ENCODE data around the gene MAST4.
A peak's percentile ranks its signal among the peaks of the same experiment; 100 is the strongest.

Gene MAST4

GRCh38 chr5:67063055-67063454, 466.9 kb downstream of the MAST4 start:
- DNase-seq (ENCODE audit: low read depth), result no peak
- TF ChIP-seq, protein P1, sequence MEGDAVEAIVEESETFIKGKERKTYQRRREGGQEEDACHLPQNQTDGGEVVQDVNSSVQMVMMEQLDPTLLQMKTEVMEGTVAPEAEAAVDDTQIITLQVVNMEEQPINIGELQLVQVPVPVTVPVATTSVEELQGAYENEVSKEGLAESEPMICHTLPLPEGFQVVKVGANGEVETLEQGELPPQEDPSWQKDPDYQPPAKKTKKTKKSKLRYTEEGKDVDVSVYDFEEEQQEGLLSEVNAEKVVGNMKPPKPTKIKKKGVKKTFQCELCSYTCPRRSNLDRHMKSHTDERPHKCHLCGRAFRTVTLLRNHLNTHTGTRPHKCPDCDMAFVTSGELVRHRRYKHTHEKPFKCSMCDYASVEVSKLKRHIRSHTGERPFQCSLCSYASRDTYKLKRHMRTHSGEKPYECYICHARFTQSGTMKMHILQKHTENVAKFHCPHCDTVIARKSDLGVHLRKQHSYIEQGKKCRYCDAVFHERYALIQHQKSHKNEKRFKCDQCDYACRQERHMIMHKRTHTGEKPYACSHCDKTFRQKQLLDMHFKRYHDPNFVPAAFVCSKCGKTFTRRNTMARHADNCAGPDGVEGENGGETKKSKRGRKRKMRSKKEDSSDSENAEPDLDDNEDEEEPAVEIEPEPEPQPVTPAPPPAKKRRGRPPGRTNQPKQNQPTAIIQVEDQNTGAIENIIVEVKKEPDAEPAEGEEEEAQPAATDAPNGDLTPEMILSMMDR (IDR thresholded peaks at IDR 0.05; ENCODE audit: insufficient read depth, low read depth, low read length, missing control alignments), result no peak
- no peak overlapping the region for H3K4me3 ChIP-seq (ENCODE audit: low read length)

DNA sequence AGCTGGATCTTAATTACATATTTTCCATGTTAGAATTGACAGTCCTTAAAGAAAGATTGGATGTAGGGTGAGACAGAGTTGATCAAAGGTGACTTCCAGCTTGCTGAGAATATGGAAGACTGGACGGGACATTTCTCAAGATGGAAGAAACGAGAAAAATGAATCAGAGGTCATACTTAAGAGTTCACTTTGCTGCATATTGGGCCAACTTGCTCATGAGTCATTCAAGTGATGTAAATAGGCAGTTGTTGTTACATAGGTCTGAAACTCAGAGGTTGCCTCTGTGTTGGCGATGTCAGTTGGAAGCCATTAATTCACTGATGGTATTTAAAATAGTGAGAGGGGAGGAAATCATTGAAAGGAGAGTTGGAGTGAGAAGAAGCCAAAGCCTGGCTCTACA, 467.6 kb downstream of the MAST4 start:
- TF ChIP-seq, protein P1 (IDR thresholded peaks at IDR 0.05; ENCODE audit: insufficient read depth, low read depth, low read length, missing control alignments), result no peak
- peak; percentile 65 for DNase-seq (ENCODE audit: low read depth)
- H3K4me3 ChIP-seq (ENCODE audit: low read length), result no peak overlapping the region

DNA sequence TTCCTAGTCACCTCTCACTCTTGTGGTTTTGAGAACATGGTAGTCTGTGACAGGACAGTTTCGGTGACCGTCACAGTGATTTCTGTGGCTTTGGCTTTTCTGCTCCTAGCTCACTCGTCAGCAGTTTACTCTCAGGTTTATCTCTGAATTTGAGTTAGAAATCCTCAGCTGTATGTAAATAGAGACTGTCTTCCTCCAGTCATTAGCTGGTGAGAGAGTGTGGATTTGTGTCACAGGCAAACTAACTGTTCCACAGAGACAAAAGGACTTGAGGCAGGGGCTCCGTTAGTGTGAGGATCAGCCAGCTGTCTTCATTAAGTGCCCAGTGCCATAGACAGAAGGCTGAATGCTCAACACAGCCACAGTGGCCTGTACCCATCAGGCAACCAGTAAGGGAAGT, 469.0 kb downstream of the MAST4 start:
- DNase-seq (ENCODE audit: low read depth), result no peak
- TF ChIP-seq, protein P1 (IDR thresholded peaks at IDR 0.05; ENCODE audit: insufficient read depth, low read depth, low read length, missing control alignments), result no peak
- no peak overlapping the region for H3K4me3 ChIP-seq (ENCODE audit: low read length)

GRCh38 chr5:67065696-67066095, 469.5 kb downstream of the MAST4 start:
- H3K4me3 ChIP-seq (ENCODE audit: low read length), result no peak overlapping the region
- DNase-seq (ENCODE audit: low read depth), result no peak
- TF ChIP-seq, protein P1 (IDR thresholded peaks at IDR 0.05; ENCODE audit: insufficient read depth, low read depth, low read length, missing control alignments), result no peak

DNA sequence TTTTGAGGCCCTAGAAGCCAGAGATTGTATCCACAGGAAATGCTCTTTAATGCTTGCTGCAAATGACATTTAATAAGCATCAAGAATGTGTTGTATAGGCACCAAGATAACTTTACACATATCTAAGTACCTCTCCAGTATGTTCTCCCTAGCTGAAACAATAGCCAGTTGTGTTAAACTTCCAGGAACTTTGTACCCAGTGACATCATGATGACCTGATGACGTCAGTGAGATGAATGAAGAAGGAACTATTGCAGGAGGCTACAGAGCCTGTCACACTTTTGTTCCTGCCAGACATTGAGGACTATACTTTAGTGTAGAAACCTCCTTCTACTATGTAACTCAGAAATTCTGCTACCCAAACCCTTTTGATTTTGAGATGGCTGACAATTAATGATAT, 470.6 kb downstream of the MAST4 start:
- H3K4me3 ChIP-seq (ENCODE audit: low read length), result no peak overlapping the region
- TF ChIP-seq, protein P1 (IDR thresholded peaks at IDR 0.05; ENCODE audit: insufficient read depth, low read depth, low read length, missing control alignments), result no peak
- DNase-seq (ENCODE audit: low read depth), result no peak

DNA sequence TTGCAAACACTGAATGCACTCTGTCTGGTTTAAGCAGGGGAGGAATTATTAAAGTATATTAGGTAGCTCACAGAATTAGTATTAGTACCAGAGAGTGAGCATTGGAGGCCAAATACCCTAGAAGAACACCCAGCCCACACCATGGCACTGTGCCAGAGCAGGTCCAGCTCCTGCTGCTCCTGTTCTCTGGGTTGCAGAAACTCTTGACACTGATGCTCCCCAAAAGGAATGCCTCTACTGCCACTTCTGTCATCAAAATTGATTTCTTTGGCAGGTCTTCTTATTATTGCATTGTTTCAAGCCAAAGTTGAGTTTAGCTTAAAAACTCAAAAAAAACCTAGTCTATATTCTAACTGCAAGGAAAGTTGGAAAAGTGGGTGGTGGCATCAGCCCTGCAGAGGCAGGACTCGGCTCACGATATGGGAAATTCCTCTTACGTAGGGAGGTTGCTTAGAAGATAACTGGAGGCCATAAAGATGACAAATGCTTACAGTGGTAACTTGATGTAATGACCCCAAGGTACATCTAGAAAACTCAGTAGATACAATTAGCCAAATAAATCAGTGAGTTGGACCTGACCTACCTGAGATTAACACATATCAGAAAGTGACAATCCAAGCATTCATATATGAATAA, 477.0 kb downstream of the MAST4 start:
- TF ChIP-seq, protein P1 (IDR thresholded peaks at IDR 0.05; ENCODE audit: insufficient read depth, low read depth, low read length, missing control alignments), result no peak
- no peak for DNase-seq (ENCODE audit: low read depth)
- no peak overlapping the region for H3K4me3 ChIP-seq (ENCODE audit: low read length)

- no peak for DNase-seq (ENCODE audit: low read depth)
- TF ChIP-seq, protein P1 (IDR thresholded peaks at IDR 0.05; ENCODE audit: insufficient read depth, low read depth, low read length, missing control alignments), result no peak
- no peak overlapping the region for H3K4me3 ChIP-seq (ENCODE audit: low read length)
Measured at GRCh38 chr5:67077296-67077695, 481.1 kb downstream of the MAST4 start.

All from epithelial cell of esophagus (primary cell).